Measurements from ENCODE around the gene FIGNL2.

Gene FIGNL2

GRCh38 chr12:51867796-51868428 is 19.4 kb upstream of the FIGNL2 start:
- H3K27ac ChIP-seq, result no peak overlapping the region
- TF ChIP-seq, protein P1, sequence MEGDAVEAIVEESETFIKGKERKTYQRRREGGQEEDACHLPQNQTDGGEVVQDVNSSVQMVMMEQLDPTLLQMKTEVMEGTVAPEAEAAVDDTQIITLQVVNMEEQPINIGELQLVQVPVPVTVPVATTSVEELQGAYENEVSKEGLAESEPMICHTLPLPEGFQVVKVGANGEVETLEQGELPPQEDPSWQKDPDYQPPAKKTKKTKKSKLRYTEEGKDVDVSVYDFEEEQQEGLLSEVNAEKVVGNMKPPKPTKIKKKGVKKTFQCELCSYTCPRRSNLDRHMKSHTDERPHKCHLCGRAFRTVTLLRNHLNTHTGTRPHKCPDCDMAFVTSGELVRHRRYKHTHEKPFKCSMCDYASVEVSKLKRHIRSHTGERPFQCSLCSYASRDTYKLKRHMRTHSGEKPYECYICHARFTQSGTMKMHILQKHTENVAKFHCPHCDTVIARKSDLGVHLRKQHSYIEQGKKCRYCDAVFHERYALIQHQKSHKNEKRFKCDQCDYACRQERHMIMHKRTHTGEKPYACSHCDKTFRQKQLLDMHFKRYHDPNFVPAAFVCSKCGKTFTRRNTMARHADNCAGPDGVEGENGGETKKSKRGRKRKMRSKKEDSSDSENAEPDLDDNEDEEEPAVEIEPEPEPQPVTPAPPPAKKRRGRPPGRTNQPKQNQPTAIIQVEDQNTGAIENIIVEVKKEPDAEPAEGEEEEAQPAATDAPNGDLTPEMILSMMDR (conservative IDR thresholded peaks at IDR 0.05), result no peak
- TF ChIP-seq ZFX (IDR thresholded peaks at IDR 0.05), result no peak

GRCh38 chr12:51867371-51867770 is 18.9 kb upstream of the FIGNL2 start:
- TF ChIP-seq, protein P1 (conservative IDR thresholded peaks at IDR 0.05), result no peak
- TF ChIP-seq ZFX (IDR thresholded peaks at IDR 0.05), result no peak
- no peak overlapping the region for H3K27ac ChIP-seq

GRCh38 chr12:51866762-51867161 is 18.2 kb upstream of the FIGNL2 start:
- TF ChIP-seq ZFX (IDR thresholded peaks at IDR 0.05), result no peak
- TF ChIP-seq, protein P1 (conservative IDR thresholded peaks at IDR 0.05), result no peak
- H3K27ac ChIP-seq, result no peak overlapping the region

GRCh38 chr12:51866324-51866723 is 17.8 kb upstream of the FIGNL2 start:
- H3K27ac ChIP-seq, result no peak overlapping the region
- no peak for TF ChIP-seq ZFX (IDR thresholded peaks at IDR 0.05)
- TF ChIP-seq, protein P1 (conservative IDR thresholded peaks at IDR 0.05), result no peak

DNA sequence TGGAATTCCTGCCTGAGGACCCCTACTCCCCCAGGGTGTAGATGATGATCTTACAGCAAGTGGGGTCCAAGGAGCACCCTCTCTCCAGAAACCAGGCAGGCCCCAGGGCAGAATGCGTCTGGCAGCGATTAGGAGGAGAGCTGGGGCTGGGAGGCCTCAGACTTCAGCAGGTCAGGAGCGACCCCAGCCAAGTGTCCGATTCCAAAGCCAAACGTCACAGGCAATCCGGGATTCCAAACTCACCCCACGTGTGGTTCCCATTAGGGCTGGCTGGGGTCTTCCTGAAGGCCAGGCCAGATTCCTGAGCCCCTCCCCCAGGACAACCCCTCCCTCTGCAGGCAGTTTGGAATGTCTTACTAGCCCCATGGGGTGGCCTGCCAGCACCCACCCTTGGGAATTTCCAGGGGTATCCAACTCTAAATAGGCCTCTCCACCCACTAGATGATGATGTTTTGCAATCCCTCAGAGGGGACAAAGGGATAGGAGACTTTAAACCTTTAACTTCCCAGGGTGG is 17.3 kb upstream of the FIGNL2 start:
- TF ChIP-seq, protein P1 (conservative IDR thresholded peaks at IDR 0.05), result no peak
- no peak for TF ChIP-seq ZFX (IDR thresholded peaks at IDR 0.05)
- no peak overlapping the region for H3K27ac ChIP-seq

GRCh38 chr12:51864833-51865670 is 16.5 kb upstream of the FIGNL2 start:
- no peak overlapping the region for H3K27ac ChIP-seq
- TF ChIP-seq, protein P1 (conservative IDR thresholded peaks at IDR 0.05), result no peak
- TF ChIP-seq ZFX (IDR thresholded peaks at IDR 0.05), result no peak
